HG02588 (cell line): Measurements from ENCODE around the gene GSE1.

Experiments
- ATAC-seq: cut with Tn5 transposase; IDR thresholded peaks from one replicate; pipeline ENCODE4 v1.9.1; 2021; ENCODE audit warnings: mild to moderate bottlenecking, moderate library complexity; ENCODE audit not compliant: unreplicated experiment

Gene GSE1

DNA sequence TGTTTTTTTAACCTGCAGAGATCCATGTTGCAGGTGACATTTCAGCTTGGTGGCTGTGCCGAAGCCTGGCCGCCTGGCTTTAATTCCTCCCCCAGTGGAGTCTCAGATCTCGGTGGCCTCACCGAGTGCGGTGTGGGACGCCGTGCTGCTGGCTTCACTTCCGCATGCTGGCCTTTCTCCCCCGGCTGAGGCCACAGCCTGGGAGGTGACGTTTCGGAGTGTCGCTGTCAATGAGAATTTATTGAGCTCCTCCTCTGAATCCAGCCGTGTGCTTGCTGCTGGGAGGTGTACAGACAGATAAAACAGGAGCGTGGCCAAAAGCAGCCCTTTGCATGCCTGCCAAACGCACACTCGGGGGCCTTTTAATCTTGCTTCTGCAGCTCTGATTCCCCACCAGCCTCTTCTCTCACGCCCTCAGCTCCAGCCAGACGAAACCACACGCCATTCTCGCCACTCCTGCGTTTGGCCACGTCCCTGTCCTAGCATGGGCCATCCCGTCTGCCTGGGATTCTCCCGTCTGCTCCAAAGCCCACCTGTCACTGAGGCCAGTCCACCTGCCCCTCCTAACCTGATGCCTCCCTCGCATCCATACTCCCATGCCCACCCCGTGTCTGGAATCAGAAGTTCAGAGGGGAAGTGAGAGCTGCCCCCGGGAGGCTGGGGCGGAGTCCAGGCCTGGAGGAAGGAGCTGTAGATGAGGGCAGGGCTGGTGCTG lies 3.6 kb downstream of the GSE1 start:
- no peak for ATAC-seq

GRCh38 chr16:85617948-85618347 lies 4.8 kb downstream of the GSE1 start:
- ATAC-seq = no peak

- no peak for ATAC-seq
Measured at GRCh38 chr16:85618521-85618920, 5.4 kb downstream of the GSE1 start.

GRCh38 chr16:85619101-85619891 lies 6.2 kb downstream of the GSE1 start:
- no peak for ATAC-seq

- ATAC-seq = no peak
Measured at GRCh38 chr16:85620374-85620773, 7.3 kb downstream of the GSE1 start.

DNA sequence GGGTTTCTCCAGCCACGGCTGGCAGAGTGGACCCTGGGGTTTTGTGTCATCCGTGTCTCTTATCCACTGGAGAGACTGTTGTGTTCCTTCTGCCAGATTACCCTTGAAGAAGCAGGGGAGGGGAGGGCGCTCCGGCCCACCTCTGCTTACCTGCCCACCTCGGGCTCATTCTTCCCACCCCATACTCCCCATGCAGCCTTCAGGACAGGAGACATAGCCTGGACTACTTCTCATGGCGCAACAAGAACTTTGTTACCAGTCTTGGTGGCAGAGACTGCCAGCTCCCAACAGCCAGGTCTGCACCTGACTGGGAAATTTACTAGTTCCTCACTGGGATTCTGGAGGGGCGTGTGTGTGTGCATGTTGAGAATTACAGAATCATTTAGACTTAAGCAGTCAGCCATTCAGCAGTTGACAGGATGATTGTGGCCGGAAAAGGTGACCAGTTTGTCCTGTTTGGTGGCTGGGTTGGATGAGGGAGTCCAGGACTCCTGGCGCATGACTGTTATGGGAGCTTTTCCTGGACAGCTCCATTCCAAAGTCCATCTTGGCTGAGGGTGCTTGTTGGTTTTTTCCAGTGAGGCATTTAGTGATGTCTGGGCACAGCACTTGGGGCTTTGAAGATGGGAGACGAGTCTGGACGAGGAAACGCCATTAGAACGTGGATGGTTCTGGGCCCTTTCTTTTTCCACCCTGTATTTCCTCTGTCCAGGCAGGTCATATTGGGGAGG lies 8.7 kb downstream of the GSE1 start:
- ATAC-seq = no peak

DNA sequence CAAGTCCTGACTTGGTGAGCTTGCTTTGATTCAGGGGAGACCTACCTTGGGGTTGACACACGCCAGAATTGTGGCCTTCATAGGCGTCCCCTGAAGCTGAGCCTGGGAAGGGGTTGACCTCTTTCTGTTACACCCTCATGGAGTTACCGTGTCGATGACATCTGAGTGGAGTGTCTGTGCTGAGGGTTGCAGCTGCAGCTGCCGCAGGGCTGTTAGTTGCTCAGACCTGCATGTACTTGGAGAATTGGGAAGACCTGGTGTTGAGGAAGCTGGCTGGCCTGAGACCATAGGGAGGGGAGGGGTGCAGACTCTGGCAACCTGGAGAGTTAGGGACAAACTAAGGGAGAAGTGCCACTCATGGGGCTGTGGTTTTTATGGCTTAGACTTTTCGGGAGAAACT lies 9.6 kb downstream of the GSE1 start:
- ATAC-seq = no peak

DNA sequence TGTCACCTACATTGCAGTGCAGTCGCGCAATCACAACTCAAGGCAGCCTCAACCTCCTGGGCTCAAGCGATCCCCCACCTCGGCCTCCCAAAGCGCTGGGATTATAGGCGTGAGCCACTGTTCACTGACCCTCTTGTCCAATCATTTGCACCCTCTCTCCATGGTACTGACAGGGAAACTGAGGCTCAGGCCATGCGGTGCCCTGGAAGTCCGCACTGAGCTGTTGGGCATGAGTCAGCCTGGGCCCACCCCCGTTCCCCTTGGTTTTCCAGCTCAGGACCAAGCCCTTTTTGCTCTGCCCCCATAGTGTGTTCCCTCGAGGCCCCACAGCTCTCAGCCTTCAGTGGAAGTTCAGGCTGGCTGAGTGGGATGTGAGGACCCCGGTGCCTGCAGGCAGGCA lies 10.1 kb downstream of the GSE1 start:
- no peak for ATAC-seq

- ATAC-seq = no peak
Measured at GRCh38 chr16:85623997-85624601, 11.0 kb downstream of the GSE1 start.

DNA sequence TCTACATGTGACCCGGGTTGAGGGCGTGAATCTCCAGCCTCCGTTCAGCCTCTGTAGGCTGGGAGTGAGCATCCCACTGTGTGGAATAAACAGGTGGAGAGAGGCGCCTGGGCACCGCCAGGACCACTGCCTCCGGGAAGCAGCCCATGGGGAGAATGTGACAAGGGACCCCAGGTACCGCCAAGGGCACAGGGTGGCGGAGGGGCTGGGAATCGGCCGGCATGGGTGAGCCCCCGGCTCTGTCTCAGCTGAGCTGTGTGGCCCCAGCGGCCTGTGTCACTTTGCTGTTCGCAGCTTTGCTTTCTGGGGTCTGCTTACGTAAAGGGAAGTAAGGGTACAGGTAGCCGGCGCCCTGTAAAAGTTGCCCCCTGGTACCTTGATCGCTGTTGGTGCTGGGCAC lies 11.5 kb downstream of the GSE1 start:
- ATAC-seq = no peak

- no peak for ATAC-seq
Measured at GRCh38 chr16:85625053-85625452, 11.9 kb downstream of the GSE1 start.

- ATAC-seq = no peak
Measured at GRCh38 chr16:85625485-85626117, 12.5 kb downstream of the GSE1 start.

GRCh38 chr16:85626191-85626981 lies 13.3 kb downstream of the GSE1 start:
- no peak for ATAC-seq

- ATAC-seq = no peak
Measured at GRCh38 chr16:85627089-85627488, 14.0 kb downstream of the GSE1 start.

- ATAC-seq = no peak
Measured at GRCh38 chr16:85627526-85628264, 14.6 kb downstream of the GSE1 start.

GRCh38 chr16:85628265-85628556 lies 15.1 kb downstream of the GSE1 start:
- no peak for ATAC-seq

DNA sequence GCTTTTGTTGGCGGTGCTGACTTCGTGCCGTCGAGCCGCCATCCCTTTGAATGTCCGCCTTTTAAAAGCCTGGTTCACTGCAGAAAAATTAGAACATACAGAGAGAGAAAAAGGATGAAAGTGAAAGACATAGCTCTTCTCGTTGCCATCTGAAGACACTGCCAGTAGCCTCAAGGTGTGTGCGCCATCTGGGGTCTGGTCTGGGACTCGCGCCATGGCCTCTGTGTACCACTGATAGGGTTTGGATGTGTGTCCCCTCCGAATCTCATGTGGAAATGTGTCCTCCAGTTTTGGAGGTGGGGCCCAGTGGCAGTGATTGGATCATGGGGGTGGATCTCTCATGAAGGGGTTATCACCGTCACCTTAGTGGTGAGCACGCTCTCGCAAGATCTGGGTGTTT lies 15.5 kb downstream of the GSE1 start:
- ATAC-seq = no peak

DNA sequence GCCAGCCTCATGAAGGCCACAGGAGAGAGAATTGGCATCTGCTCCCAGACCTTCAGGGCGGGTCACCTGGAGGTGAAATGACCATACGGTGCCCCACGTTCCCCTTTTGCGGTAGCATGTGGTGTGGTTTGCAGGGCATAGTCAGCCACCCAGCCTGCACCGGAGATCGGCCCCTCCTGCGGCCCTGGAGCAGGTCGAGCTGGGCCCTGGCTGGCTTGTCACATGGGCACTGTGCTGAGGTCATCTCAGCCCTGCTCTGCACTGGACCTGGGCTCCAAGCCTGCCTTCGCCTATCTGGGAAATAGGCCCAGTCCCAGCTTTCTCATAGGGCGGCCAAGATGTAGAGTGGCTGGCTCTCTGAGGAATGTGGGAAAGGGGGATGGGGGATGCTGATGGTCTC lies 16.2 kb downstream of the GSE1 start:
- no peak for ATAC-seq

GRCh38 chr16:85629853-85630252 lies 16.7 kb downstream of the GSE1 start:
- ATAC-seq = no peak

GRCh38 chr16:85631230-85631629 lies 18.1 kb downstream of the GSE1 start:
- ATAC-seq = no peak
